GM19240 (cell line): ENCODE data around the gene GAPDHS.

Source experiments
- DNase-seq: peaks from one replicate; pipeline ENCODE4 v3.0.0; 2011; ENCODE audit warnings: low spot score; ENCODE audit not compliant: insufficient read length

The GAPDHS gene

DNA sequence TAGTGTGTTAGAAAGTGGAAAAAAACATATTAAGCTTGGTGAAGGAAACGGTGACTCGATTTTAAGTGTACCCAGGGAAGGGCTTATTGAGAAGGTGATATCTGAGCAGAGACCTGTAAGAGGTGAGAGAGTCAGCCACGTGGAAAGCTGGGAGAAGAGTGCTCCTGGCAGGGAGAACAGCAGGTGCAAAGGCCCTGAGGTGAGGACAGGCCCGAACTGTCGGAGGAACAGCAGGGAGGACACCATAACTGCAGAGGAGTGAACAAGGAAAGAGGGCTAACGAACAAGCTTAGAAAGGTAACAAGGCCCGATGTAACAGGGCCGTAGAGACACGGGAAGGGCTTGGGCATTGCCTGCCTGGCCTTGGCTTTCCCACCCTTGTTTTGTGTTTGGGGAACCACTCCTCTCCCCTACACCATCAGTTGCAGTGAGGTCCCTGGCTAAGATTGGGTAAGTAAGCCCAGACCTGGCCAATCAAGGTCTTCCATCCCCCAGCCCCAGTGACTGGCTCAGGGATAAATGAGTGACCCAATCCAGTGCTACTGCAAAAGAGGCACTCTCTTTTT lies 22.9 kb downstream of the GAPDHS start:
- DNase-seq = no peak

DNA sequence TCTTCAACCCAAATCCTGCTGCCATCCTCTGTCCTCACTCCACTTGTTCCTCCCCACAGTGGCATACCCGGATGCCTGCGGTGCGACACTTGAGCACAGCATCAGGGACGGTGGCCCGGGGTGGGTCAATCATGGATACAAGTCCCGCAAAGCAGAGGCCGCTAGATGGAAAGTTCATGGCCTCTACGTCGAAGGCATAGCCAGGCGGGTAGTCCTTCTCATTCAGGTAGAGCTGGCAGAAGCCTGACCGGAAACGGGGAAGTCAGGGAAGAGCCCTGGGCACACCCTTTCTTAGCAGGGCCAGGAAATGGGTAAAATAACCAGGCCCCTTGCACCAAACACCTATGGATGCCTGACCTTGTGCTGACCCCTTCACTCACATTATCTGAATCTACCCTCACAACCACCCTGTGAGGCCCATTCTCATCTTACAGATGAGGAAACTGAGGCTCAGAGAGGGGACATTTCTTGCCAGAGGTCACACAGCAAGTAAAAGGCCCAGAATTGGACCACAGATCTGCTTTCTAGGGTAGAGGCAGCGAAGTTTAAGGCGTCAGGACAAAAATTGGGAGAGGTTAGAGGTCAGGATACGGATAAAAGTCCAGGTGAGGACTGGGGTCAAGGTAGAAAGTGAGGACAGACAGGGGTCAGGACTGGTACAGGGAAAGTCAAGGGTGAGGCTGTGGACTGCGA lies 23.7 kb downstream of the GAPDHS start:
- no peak for DNase-seq

- no peak for DNase-seq
These were observed 24.5 kb downstream of the GAPDHS start for GRCh38 chr19:35557539-35558399.

GRCh38 chr19:35558400-35559280 lies 25.4 kb downstream of the GAPDHS start:
- DNase-seq = no peak

- DNase-seq = no peak
These were observed 26.0 kb downstream of the GAPDHS start for GRCh38 chr19:35559281-35559659.

- no peak for DNase-seq
These were observed 26.5 kb downstream of the GAPDHS start for GRCh38 chr19:35559781-35560180.

DNA sequence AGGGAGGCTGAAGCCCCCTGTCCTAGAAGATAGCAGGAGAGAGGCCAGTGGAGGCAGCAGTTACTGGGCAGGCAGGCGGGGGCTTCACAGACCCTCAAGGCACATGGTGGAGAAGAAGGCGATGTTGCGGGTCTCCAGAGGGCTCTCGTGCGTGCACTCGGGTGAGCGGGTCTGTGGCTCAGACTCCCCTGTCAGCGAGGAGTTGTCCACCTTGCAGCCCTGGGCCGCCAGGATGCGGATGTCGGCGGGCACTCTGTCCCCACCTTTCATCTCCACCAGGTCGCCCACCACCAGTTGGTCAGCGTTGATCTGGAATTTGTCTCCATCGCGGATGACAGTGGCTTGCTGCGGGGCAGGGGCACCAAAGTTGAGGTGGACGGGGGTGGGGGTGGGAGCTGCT lies 27.0 kb downstream of the GAPDHS start:
- DNase-seq = no peak

DNA sequence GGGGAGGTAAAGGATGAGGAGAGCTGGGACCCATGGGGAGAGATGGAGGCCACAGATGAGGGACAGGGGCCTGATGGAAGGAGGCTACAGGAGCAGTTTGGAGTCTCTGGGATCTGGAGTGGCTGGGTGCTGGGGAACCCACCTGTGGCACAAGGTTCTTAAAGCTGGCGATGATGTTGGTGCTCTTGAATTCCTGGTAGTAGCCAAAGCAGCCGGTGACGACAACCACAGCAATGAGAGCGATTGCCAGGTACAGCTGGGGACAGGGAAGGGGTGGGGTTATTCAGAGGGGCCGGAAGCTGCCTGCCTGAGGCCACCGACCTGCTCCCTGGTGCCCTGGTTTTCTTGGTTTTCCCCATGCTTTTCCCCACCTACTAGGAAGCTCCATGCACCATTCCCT lies 27.4 kb downstream of the GAPDHS start:
- DNase-seq = no peak

DNA sequence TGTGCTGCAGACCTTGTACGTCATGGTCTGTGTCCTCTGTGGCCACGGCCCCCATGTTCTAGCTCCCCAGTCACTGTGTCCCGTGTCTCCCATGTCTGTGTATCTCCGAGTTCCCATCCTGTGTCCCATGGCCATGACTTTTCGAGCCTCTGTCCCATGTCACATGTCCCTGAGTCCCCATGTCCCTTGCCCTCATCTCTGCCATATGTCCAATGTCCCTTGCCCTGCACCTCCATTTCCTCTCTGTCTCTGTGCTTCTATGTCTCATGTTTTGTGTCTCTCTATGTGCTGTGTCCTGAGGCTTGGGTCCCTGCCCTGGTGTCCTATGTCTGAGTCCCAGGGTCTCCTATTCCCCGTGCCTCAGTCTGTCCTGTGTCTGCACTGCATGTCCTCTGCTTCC lies 28.2 kb downstream of the GAPDHS start:
- no peak for DNase-seq

- no peak for DNase-seq
These were observed 29.1 kb downstream of the GAPDHS start for GRCh38 chr19:35562336-35562735.

GRCh38 chr19:35562776-35563175 lies 29.5 kb downstream of the GAPDHS start:
- DNase-seq = no peak

- DNase-seq = no peak
These were observed 30.1 kb downstream of the GAPDHS start, which contains the start of gene ATP4A for GRCh38 chr19:35563207-35563829. Gene ATP4A (minus strand): TSS chr19:35563658. CDS start chr19:35563629, 29 bp downstream.

GRCh38 chr19:35565016-35565856 lies 32.0 kb downstream of the GAPDHS start:
- no peak for DNase-seq

DNA sequence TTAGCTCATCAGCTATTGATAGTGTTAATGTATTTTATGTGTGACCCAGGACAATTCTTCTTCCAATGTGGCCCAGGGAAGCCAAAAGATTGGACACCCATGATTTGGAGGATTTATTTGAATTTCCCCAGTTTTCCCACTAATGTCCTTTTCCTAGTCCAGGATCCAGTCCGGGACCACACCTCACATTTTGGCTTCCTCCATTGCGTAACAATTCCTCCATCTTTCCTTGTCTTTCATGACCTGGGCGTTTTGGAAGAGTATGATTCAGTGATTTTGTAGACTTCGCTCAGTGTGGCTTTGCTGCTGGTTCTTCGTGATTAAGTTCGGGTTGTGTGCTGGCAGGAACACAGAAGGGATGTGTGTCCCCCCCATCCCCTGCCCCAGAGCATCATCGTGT lies 33.5 kb downstream of the GAPDHS start:
- no peak for DNase-seq

DNA sequence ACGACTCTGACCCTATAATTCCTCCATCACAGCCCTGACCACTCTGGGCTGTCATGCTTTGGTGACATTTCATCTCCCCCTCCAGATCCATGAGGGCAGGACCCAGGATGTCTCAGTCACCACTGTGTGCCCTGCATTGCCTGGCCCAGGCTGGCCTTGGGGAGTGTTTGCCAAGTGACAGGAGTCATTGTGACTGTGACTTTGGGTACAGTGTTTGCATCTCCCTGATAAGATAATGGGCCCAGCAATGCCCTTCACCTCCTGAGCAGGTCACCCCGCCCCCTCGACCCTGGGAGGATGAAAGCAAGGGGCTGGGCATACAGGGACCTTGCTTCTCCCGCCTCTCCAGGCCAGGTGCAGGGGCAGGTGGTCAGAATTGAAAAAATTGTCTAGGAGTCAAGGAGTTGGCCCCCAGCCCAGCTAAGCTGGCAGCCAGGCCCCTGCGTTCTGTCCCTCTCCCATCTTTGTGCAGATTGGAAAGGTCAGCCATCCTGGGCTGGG lies 36.1 kb downstream of the GAPDHS start:
- DNase-seq = no peak

GRCh38 chr19:35571406-35571965 lies 38.2 kb downstream of the GAPDHS start:
- DNase-seq = no peak

GRCh38 chr19:35577918-35578317 lies 44.7 kb downstream of the GAPDHS start:
- no peak for DNase-seq

- no peak for DNase-seq
These were observed 45.5 kb downstream of the GAPDHS start for GRCh38 chr19:35578707-35579106.

DNA sequence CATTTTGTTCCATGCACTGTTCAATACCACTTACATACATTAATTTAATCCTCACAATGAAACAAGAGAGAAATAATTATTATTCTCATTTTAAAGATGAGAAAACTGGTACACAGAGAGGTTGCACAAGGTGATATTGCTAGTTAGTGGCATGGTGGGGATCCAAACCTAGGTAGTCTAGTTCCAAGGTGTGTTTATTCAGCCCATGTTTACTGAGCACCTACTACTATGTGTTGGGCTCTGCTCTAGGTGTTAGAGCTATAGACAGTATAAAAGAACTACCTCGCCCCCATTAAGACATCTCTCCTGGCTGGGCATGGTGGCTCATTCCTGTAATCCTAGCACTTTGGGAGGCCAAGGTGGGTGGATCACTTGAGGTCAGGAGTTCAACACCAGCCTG lies 49.5 kb downstream of the GAPDHS start:
- no peak for DNase-seq

- DNase-seq = no peak
These were observed 52.6 kb downstream of the GAPDHS start, which contains the start of gene PMIS2 for GRCh38 chr19:35585848-35586247. Gene PMIS2 (plus strand): TSS chr19:35586173. CDS start chr19:35586260, 87 bp downstream.
